Mesodermal cell (in vitro differentiated cells): ENCODE data around the gene SDCCAG8.

Experiments
- H3K27ac ChIP-seq: 2 replicates; pipeline ENCODE4 v1.7.0; 2013; ENCODE audit warnings: mild to moderate bottlenecking, low read depth, low read length, moderate library complexity; ENCODE audit not compliant: severe bottlenecking
- H3K36me3 ChIP-seq: 2 replicates; pipeline ENCODE4 v1.7.1; 2013; ENCODE audit warnings: mild to moderate bottlenecking, low read length, moderate library complexity; ENCODE audit not compliant: control insufficient read depth, insufficient read depth
- H3K4me1 ChIP-seq: one replicate; pipeline ENCODE4 v1.7.1; 2013; ENCODE audit warnings: mild to moderate bottlenecking, low read length; ENCODE audit not compliant: insufficient read depth, control insufficient read depth, poor library complexity, severe bottlenecking
- H3K4me3 ChIP-seq: 2 replicates; pipeline ENCODE4 v1.7.0; 2013; ENCODE audit warnings: low read length, control low read depth, mild to moderate bottlenecking; ENCODE audit not compliant: insufficient read depth, poor library complexity, severe bottlenecking; ENCODE audit errors: extremely low read depth
- H3K9me3 ChIP-seq: 2 replicates; pipeline ENCODE4 v1.7.1; 2013; ENCODE audit warnings: mild to moderate bottlenecking, low read length, moderate library complexity; ENCODE audit not compliant: control insufficient read depth
- WGBS, 2 experiments: methylation state at CpG; one replicate each; pipeline ENCODE4 v1.1.5; 2013; ENCODE audit warnings: missing lambda C conversion rate in 2 of 2; ENCODE audit not compliant: insufficient coverage in 2 of 2; 5-methylcytosine and 5-hydroxymethylcytosine counted together

Gene SDCCAG8

DNA sequence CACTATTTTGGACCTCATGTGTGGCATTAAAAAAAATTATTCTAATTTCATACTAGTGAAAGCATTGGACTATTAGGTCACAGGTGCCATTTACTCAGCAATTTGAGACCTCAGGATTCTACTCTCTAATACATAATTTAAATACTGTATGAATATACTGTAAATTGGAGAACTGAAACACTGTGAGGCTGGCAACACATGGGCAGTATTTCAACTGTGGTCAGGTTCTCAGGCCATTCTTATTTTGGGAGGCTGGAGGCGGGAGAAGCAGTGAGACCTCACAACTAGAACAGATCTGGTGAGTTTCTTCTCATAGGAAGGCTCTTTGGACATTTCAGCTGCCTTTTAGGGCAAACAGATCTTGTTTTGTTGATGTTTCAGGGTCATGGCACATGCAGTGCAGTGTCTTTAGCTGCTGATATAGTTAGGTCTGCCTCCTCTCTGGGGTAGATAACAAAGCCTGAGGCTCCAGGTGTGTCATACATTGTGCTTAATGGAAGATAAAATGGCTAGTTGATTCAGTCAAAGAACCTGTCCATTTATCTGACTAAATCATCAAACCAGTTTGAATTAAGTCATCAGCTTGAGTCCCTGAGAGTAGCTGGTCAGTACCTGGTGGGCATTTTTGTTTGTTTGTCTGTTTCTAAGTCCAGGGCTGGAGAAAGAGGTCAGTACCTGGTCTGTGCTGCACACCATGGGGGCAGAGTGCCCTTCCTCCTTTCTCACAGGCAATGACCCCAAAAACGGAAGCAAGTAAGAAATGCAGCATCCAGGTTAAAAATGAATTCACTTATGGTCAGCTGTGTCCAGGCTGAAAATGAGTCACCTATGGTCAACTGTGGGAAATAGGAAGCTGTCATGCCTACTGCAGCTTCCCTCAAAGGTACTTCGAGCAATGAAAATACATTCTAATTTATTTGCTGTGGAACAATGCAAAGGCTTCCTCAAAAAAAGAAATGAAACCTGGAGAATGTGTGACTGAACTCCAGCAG, 216.2 kb downstream of the SDCCAG8 start:
- WGBS, 2 experiments = 80 to 83% methylated on average over 1 to 2 of the region's 3 CpGs
- no peaks in the 10 kb centered on the region for H3K9me3 ChIP-seq
- H3K27ac ChIP-seq = no peak overlapping the region
- H3K4me1 ChIP-seq = peaks cover 6% of the 10 kb centered on the region
- no peak overlapping the region for H3K4me3 ChIP-seq
- H3K36me3 ChIP-seq = peaks cover 3% of the 10 kb centered on the region

DNA sequence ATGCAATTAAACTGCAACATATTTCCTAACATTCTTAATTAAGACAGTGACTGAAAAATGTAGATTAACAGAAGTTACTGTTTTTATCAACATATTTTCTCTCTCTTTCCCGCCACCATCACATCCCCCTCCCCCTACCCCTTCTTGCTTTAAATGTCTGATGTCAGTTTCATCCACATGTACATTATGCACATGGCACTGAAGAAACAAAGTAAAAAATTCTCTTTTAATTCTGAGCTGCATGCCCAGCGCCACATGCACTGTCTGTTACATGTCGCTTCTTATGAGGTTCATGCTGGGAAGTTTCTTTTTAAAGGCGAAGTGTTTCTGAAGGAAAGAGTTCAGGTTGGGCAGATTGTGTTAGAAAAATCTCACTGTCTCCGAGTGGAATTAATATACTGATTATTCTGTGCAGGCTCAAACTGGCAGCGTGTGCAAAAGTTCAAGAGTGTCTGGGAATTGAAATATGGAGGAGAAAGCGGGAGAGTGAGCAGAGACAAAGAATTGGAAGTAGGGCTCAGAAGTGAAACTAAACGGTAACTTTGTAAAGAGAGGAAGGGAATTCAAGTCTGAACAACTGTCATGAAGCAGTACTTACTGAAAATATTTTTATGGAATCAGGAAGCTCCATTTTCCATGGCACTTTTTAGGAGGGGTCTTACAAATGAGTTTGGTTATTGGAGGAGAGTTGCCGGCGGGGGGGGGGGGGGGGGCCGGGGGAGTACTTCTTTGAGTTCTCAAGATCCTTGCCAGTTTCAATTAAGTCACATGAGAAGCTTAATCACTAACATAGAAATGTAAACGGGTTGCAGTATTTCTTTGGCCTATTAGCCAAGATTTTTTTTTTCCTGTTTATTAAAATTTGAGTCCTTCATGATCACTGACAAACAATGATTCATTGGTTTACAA, 217.6 kb downstream of the SDCCAG8 start:
- H3K27ac ChIP-seq = peak overlapping the region; percentile 10
- 76 to 80% methylated on average over 8 of the region's 12 CpGs for WGBS, 2 experiments
- H3K36me3 ChIP-seq = peaks cover 3% of the 10 kb centered on the region
- peaks cover 6% of the 10 kb centered on the region for H3K4me1 ChIP-seq
- H3K4me3 ChIP-seq = no peak overlapping the region
- no peaks in the 10 kb centered on the region for H3K9me3 ChIP-seq

DNA sequence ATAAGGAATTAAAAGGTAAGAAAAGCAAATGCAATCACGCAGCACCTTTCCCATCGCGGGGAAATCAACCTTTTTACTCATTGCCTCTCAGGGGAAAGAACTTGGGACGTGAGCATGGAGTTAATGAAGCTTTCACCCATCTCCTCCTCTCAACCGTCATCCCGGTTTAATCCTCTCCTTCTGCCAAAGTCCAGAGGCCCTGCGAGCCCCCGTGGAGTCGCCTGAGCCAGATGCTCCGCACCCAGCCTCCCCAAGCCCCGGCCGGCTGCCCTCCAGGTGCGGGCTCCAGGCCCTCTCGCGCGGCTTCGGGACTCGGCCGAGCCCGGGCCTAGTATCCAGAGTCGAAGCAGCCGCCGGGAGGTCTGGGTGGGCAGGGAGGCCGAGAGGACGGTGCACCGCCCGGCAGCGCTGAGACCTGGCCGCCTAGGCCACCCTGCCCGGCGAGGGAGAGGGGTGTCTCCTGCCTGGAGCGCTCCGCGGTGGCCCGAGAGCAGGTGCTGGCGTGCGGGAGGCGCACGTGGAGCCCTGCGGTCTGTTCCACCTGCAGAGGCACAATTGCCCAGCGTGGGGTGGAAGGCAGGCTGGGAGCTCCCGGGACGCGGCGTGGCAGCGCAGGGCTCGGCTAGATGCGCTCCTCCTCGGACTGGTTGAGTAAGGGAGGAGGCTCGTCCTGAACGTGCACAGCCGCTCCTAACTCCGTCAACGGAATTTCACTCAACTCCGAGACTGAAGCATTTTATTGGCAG, 218.5 kb downstream of the SDCCAG8 start:
- Histone ChIP-seq H3K4me3 (no peak overlapping the region), H3K9me3 (no peaks in the 10 kb centered on the region), H3K4me1 (peaks cover 6% of the 10 kb centered on the region), H3K27ac (no peak overlapping the region), H3K36me3 (peaks cover 3% of the 10 kb centered on the region)
- WGBS, 2 experiments = 92 to 94% methylated on average over 46 to 54 of the region's 55 CpGs

DNA sequence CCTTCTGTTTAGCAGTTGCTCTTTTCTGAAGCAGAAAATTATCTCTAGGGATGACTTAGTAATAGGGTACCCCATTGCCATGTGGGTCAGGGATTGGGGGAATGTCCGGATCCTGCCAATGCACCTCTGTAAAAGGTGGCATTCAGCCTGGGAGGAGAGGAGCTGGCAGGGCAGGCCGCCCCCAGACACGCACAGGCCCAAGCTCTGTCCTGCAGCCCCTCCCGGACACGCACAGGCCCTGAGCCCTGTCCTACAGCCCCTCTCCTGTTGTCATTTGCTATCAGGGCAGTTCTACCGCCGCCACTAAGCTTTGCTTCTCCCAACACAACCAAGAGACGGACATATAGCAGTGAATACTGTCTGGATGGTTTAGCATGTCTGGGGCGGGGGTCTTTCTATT, 219.1 kb downstream of the SDCCAG8 start:
- Histone ChIP-seq H3K4me1 (peaks cover 6% of the 10 kb centered on the region), H3K4me3 (no peak overlapping the region), H3K27ac (peak overlapping the region; percentile 3), H3K9me3 (no peaks in the 10 kb centered on the region), H3K36me3 (peaks cover 3% of the 10 kb centered on the region)
- WGBS, 2 experiments = 93 to 95% methylated on average over 6 to 9 of the region's 9 CpGs

DNA sequence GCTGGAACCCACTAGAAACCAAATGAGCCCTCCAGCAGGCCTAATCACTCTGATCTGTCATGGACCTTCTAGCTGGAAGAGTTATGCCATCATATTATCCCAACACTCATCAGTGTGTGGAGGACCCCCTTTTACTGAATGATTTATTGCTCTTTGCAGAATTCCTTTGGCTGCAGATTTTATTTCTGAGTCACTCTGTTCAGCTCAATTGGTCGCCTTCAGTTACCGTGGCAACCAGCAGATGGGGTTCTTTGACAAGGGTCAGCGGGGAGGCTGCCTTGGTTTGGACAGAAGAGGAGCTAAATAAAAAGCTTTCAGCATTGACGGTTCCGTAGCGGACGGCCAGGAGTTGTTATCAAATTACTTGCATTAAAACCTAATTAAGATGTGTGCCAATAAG, 220.1 kb downstream of the SDCCAG8 start:
- Histone ChIP-seq H3K4me1 (peaks cover 6% of the 10 kb centered on the region), H3K4me3 (no peak overlapping the region)
- 28 to 34% methylated on average over 4 to 6 of the region's 7 CpGs for WGBS, 2 experiments

DNA sequence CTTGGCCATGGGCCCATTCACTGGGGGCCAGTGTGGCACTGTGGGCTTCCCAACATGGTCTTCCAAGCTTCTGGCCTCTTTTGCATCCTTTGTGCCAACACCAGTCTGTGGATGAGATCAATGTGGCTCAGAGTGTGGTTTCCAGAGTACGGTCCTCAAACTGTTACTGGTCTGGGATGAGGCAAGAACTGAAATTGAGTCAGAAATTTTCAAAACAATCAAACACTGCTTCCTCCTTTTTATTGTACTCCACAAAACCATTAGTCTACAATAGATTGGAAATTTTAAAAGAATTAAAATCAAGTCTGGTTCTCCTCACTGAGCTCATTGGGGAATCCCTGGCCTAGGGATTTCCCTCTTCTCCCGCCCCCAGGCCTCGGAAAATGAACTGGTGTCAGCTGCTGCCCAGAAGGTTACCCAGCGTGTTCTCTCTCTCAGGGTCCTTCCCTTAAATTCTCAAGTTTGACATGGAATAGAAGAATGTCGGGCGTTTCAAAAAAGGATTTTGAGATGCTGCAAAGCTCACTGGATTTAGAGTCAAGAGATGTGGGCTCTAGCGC, 222.0 kb downstream of the SDCCAG8 start:
- H3K27ac ChIP-seq = no peak overlapping the region
- peaks cover 3% of the 10 kb centered on the region for H3K36me3 ChIP-seq
- no peaks in the 10 kb centered on the region for H3K9me3 ChIP-seq
- 94 to 95% methylated on average over 6 to 7 of the region's 7 CpGs for WGBS, 2 experiments
- H3K4me1 ChIP-seq = peaks cover 16% of the 10 kb centered on the region
- H3K4me3 ChIP-seq = no peak overlapping the region

More for the DNA sequence above, 220.1 kb downstream of the SDCCAG8 start:
- H3K9me3 ChIP-seq = no peaks in the 10 kb centered on the region
- H3K27ac ChIP-seq = no peak overlapping the region
- peaks cover 3% of the 10 kb centered on the region for H3K36me3 ChIP-seq

DNA sequence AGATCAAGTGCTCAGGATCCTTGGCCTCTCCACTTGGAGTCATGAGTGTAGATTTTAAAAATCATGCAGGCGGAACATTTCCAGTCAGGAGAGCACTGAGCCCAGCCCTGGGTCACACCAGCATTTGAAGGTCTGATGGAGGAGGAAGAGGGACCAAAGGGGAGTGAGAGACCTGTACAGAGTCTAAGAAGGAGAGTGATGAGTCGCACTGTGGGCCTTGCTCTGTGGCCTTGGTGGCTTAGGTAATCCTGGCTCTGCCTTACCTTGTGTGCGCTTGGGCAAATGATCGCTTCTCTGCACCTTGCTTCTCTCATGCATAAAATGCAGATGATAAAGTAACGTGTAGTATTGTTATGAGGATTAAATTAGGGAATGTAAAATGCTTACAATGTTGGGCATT, 225.3 kb downstream of the SDCCAG8 start:
- no peak overlapping the region for H3K4me3 ChIP-seq
- H3K9me3 ChIP-seq = no peaks in the 10 kb centered on the region
- H3K36me3 ChIP-seq = peaks cover 3% of the 10 kb centered on the region
- H3K4me1 ChIP-seq = peaks cover 18% of the 10 kb centered on the region
- no peak overlapping the region for H3K27ac ChIP-seq
- WGBS, 2 experiments = 95 to 98% methylated on average over 4 of the region's 5 CpGs

DNA sequence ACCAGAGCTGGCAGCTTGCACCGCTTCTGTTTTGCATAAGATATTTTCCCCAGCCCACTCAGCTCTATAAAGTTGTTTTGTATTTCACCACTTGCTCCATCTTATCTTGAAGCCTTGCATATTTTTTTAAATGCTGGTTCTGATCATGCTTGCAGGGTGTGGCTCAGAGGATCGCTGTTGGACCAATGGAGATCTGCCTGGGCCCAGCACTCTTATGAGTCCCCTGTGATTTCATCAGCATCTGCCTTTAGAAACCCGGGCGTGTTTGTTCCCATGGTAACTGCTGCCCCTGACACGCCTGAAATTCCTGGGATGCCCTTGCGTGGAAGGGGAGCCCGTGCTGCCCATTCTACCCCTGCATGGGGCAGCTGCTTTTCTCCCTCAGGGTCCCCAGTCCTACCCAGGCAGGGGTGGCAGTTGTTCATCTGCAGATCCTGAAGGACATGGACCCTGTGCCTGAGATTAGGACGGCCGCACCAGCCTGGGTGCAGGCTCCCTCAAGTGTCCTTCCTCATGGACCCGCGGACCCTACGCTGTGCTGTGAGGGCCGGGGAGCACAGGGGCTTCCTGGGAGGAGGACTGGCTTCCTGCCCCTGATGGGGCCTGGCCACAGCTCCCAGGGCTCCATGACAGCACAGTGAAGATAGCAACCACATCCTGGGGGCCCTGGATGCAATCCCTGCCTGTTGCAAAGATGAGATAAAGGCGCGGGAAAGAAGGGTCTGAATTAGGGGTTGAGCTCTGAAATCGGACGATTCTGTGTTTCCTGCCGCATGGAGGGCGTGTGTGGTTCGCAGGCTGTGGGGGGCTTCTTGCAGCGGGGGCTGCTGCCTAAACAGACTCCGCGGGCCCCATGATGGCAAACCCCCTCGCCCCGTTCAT, 226.5 kb downstream of the SDCCAG8 start:
- Histone ChIP-seq H3K4me1 (peaks cover 15% of the 10 kb centered on the region), H3K36me3 (no peaks in the 10 kb centered on the region), H3K9me3 (no peaks in the 10 kb centered on the region), H3K4me3 (peak overlapping the region; percentile 35), H3K27ac (no peak overlapping the region)
- WGBS, 2 experiments = 28 to 33% methylated on average over 20 to 23 of the region's 25 CpGs

DNA sequence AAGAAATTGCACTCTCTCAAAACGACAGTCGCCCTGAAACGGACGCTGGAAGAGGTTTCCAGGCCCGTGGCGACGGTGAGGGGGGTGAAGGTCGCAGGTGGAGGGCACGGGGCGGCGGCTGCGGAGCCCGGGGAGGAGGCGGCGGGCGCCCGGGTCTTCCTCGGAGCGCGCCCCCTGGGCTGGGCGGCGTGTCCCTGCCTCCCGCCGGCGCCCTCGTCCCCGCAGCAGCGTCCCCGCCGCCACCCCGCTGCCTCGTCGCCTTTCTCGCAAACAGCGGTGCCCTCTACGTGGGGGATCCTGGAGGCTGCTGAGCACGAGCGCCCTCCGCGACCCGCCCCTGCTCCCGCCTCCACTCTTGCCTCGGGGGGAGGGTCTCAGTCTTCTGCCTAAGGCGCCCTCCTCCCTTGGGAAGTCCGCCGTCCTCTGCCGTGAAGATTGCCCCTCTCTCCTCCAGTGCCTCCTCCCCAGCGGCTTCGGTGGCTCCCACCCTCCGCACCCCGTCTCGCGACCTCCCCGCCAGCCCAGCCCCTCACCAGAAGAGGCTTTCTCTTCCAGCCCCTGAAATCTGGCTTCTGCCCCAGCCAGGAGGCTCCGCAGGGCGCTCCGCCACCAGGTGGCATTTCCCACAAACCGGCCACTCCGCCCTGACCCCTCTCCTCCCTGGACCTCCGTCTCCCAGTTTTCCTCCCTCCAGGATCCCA, 227.4 kb downstream of the SDCCAG8 start:
- Histone ChIP-seq H3K36me3 (peaks cover 4% of the 10 kb centered on the region), H3K4me1 (peaks cover 15% of the 10 kb centered on the region), H3K27ac (no peak overlapping the region), H3K4me3 (peak overlapping the region; percentile 35), H3K9me3 (no peaks in the 10 kb centered on the region)
- whole genome bisulfite sequencing, 2 experiments = 7 to 10% methylated on average over 41 to 51 of the region's 60 CpGs
